A549 (cell line): Measurements from ENCODE around the gene ZNF697.

Experiments
- HDAC2 ChIP-seq: fragments of 200-600 bp; sonication (generic); IDR thresholded peaks from 2 replicates; pipeline ENCODE4 v1.6.1; 2016
- JUN ChIP-seq, 2 experiments: fragments of >200 bp; sonication (Bioruptor Twin); formaldehyde crosslinking; IDR thresholded peaks; 2 replicates in 1 of 2; 3 replicates in 1 of 2; pipeline ENCODE4 v1.6.1; 2016 to 2017
- TF ChIP-seq, protein P1 (sequence below): fragments of >200 bp; sonication (Bioruptor Twin); formaldehyde crosslinking; IDR thresholded peaks from 3 replicates; pipeline ENCODE4 v1.5.1; 2016

DNA sequence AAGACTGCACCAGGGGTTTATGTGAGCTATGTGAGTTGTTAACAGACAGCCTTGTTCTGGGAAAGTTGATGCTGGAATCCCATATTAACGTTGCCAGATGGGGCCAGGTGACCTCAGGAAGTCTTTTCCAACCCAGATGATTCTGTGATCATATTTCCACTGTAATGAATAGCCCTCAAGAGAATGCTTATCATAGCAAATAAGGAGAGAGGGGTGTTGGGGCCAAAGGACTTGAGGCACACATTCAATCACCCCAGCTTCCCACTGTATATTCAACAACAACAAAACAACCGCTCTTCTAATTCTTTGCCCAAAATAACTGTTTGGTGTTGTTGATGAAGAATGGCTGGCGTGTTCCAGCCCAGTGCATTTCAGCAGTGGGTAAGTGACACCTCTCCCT, 14.1 kb downstream of the ZNF697 start:
- no peak for TF ChIP-seq JUN (IDR thresholded peaks at IDR 0.05)
- TF ChIP-seq, protein P1, sequence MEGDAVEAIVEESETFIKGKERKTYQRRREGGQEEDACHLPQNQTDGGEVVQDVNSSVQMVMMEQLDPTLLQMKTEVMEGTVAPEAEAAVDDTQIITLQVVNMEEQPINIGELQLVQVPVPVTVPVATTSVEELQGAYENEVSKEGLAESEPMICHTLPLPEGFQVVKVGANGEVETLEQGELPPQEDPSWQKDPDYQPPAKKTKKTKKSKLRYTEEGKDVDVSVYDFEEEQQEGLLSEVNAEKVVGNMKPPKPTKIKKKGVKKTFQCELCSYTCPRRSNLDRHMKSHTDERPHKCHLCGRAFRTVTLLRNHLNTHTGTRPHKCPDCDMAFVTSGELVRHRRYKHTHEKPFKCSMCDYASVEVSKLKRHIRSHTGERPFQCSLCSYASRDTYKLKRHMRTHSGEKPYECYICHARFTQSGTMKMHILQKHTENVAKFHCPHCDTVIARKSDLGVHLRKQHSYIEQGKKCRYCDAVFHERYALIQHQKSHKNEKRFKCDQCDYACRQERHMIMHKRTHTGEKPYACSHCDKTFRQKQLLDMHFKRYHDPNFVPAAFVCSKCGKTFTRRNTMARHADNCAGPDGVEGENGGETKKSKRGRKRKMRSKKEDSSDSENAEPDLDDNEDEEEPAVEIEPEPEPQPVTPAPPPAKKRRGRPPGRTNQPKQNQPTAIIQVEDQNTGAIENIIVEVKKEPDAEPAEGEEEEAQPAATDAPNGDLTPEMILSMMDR = no peak
- TF ChIP-seq HDAC2 = no peak
